ENCODE measurements around the gene SDCCAG8.

DNA sequence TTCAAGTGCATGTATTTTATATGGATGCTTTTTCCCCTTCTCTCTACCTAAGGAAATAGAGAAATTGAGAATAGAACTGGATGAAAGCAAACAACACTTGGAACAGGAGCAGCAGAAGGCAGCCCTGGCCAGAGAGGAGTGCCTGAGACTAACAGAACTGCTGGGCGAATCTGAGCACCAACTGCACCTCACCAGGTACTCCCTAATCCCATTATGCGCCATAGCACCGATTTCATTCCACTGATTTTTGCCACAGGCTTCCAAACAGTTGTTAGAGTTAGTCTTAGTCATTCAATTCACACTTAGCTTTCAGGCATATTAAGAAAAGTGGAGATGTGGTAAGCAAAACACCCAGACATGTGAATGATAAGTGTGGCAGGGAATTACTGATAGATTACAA, 122.8 kb downstream of the SDCCAG8 start:
- TF ChIP-seq, protein P1, sequence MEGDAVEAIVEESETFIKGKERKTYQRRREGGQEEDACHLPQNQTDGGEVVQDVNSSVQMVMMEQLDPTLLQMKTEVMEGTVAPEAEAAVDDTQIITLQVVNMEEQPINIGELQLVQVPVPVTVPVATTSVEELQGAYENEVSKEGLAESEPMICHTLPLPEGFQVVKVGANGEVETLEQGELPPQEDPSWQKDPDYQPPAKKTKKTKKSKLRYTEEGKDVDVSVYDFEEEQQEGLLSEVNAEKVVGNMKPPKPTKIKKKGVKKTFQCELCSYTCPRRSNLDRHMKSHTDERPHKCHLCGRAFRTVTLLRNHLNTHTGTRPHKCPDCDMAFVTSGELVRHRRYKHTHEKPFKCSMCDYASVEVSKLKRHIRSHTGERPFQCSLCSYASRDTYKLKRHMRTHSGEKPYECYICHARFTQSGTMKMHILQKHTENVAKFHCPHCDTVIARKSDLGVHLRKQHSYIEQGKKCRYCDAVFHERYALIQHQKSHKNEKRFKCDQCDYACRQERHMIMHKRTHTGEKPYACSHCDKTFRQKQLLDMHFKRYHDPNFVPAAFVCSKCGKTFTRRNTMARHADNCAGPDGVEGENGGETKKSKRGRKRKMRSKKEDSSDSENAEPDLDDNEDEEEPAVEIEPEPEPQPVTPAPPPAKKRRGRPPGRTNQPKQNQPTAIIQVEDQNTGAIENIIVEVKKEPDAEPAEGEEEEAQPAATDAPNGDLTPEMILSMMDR (IDR thresholded peaks at IDR 0.05): no peak
- no peak for TF ChIP-seq POLR2A (IDR thresholded peaks at IDR 0.05)

All from body of pancreas (tissue), 4 donors.